Tongue (tissue), 2 donors: ENCODE data around the gene ITIH4. TPM values are rescaled to one million over a fixed set of nuclear protein-coding genes. Genes with fewer than 3 reads are reported as not detected.

Experiments used
- small RNA-seq: library from RNA; depleted of rRNA; stranded (forward); fragments of <200 nt; gene quantifications from one replicate; pipeline ENCODE3, GENCODE V24; 2014; ENCODE audit warnings: low replicate concordance
- total RNA-seq: library from RNA; depleted of rRNA; stranded (reverse); fragments of >200 nt; gene quantifications from one replicate; pipeline ENCODE4 v1.2.3, GENCODE V29; 2014

ITIH4 gene
- total RNA-seq, 1 donor from 2014 or later: 10.1 TPM

Small RNA genes within 50 kb of the gene (small RNA-seq; reads per million reads assigned to genes)
- gene MIR8064 (not detected), gene MUSTN1 (not detected)

Other genes with a start within 250 kb of the ITIH4 start
- 94.3 TPM for gene PBRM1, start 144.8 kb downstream of the ITIH4 start, total RNA-seq
- gene GNL3, start 144.6 kb downstream of the ITIH4 start, total RNA-seq: 121 TPM
- 109 TPM for gene GLT8D1, start 124.9 kb downstream of the ITIH4 start, total RNA-seq
- 43.3 TPM for gene SPCS1, start 124.6 kb downstream of the ITIH4 start, total RNA-seq
- gene NEK4, start 59.7 kb downstream of the ITIH4 start, total RNA-seq: 21.1 TPM
- gene ITIH1, start 53.1 kb downstream of the ITIH4 start, total RNA-seq: not detected
- 0.62 TPM for gene ITIH3, start 35.9 kb downstream of the ITIH4 start, total RNA-seq
- 45.2 TPM for gene MUSTN1, start 4.3 kb upstream of the ITIH4 start, total RNA-seq
- gene STIMATE, start 66.9 kb upstream of the ITIH4 start, total RNA-seq: 26.6 TPM
- gene SFMBT1, start 215.4 kb upstream of the ITIH4 start, total RNA-seq: 32.9 TPM